ENCODE data around the gene ZNF764.

ZNF764 gene

GRCh38 chr16:30534368-30535105, 23.6 kb downstream of the ZNF764 start, which contains the start of gene ZNF747:
Gene ZNF747 (minus strand): TSS chr16:30534858. CDS start chr16:30534679, 179 bp downstream.
- Histone ChIP-seq H2BK120ac (ENCODE audit: insufficient read depth, low read length, poor library complexity) (peak within 1 kb of the TSS; percentile 70), H3K4me3 (ENCODE audit: low read depth, low read length) (peak within 1 kb of the TSS; percentile 71), H3K79me2 (ENCODE audit: control insufficient read depth, insufficient read depth, low read length, poor library complexity) (peaks cover 9% of the 10 kb centered on the region), H3K27me3 (ENCODE audit: insufficient read depth, low read length) (no peaks in the 10 kb centered on the region), H2AK5ac (ENCODE audit: low read length) (peak within 1 kb of the TSS; percentile 80), H4K8ac (ENCODE audit: low read depth, low read length) (peak within 1 kb of the TSS; percentile 97), H3K23ac (ENCODE audit: low read length) (no peak within 1 kb of the TSS), H2AFZ (ENCODE audit: insufficient read depth, low read length, poor library complexity) (peak within 1 kb of the TSS; percentile 51), H4K12ac (ENCODE audit: low read depth, low read length) (peak within 1 kb of the TSS; percentile 97), H3K18ac (ENCODE audit: low read length) (peak within 1 kb of the TSS; percentile 88), H3K14ac (ENCODE audit: low read length) (peak within 1 kb of the TSS; percentile 96), H3K4me2 (ENCODE audit: low read length) (peak within 1 kb of the TSS; percentile 70), H4K91ac (ENCODE audit: low read depth, low read length) (peak within 1 kb of the TSS; percentile 94), H3K9me3 (ENCODE audit: insufficient read depth, low read depth, low read length) (no peaks in the 10 kb centered on the region), H3K79me1 (ENCODE audit: low read length) (peaks cover 18% of the 10 kb centered on the region), H3K9ac (ENCODE audit: low read length) (peak within 1 kb of the TSS; percentile 87), H2BK5ac (ENCODE audit: low read depth, low read length, poor library complexity) (peak within 1 kb of the TSS; percentile 81), H2BK12ac (ENCODE audit: low read length) (peak within 1 kb of the TSS; percentile 42), H3K4ac (ENCODE audit: low read depth, low read length) (peak within 1 kb of the TSS; percentile 85), H3K4me1 (ENCODE audit: control insufficient read depth in 1 of 2, insufficient read depth in 2 of 2, low read length in 2 of 2) (peaks cover 6 to 18% of the 10 kb centered on the region in 2 experiments), H3K36me3 (ENCODE audit: control insufficient read depth in 1 of 2, insufficient read depth in 2 of 2, low read length in 2 of 2) (peaks cover 11 to 13% of the 10 kb centered on the region in 2 experiments), H3K27ac (ENCODE audit: low read depth, low read length) (peak within 1 kb of the TSS; percentile 45)
- DNase-seq, result peak; percentile 86 to 93
- WGBS (ENCODE audit: extremely low coverage, insufficient coverage, insufficient read length), result no CpG with 5 or more reads among the region's 70 CpGs

GRCh38 chr16:30533748-30534367, 24.3 kb downstream of the ZNF764 start:
- H2AK5ac ChIP-seq (ENCODE audit: low read length), result no peak overlapping the region
- peak overlapping the region; percentile 97 for H4K12ac ChIP-seq (ENCODE audit: low read depth, low read length)
- H3K14ac ChIP-seq (ENCODE audit: low read length), result peak overlapping the region; percentile 96
- no peak for DNase-seq
- H4K91ac ChIP-seq (ENCODE audit: low read depth, low read length), result peak overlapping the region; percentile 94
- peak overlapping the region; percentile 88 for H3K18ac ChIP-seq (ENCODE audit: low read length)
- peaks cover 11 to 13% of the 10 kb centered on the region in 2 experiments for H3K36me3 ChIP-seq (ENCODE audit: control insufficient read depth in 1 of 2, insufficient read depth in 2 of 2, low read length in 2 of 2)
- H3K79me1 ChIP-seq (ENCODE audit: low read length), result peaks cover 18% of the 10 kb centered on the region
- no peaks in the 10 kb centered on the region for H3K9me3 ChIP-seq (ENCODE audit: insufficient read depth, low read depth, low read length)
- H3K4me3 ChIP-seq (ENCODE audit: low read depth, low read length), result peak overlapping the region; percentile 71
- no peaks in the 10 kb centered on the region for H3K27me3 ChIP-seq (ENCODE audit: insufficient read depth, low read length)
- no peak overlapping the region for H3K23ac ChIP-seq (ENCODE audit: low read length)
- H3K4me1 ChIP-seq (ENCODE audit: control insufficient read depth in 1 of 2, insufficient read depth in 2 of 2, low read length in 2 of 2), result peaks cover 6 to 19% of the 10 kb centered on the region in 2 experiments
- peak overlapping the region; percentile 97 for H4K8ac ChIP-seq (ENCODE audit: low read depth, low read length)
- peak overlapping the region; percentile 85 for H3K4ac ChIP-seq (ENCODE audit: low read depth, low read length)
- peak overlapping the region; percentile 42 for H2BK12ac ChIP-seq (ENCODE audit: low read length)
- H3K9ac ChIP-seq (ENCODE audit: low read length), result peak overlapping the region; percentile 87
- H2BK5ac ChIP-seq (ENCODE audit: low read depth, low read length, poor library complexity), result peak overlapping the region; percentile 81
- H3K27ac ChIP-seq (ENCODE audit: low read depth, low read length), result no peak overlapping the region
- peaks cover 9% of the 10 kb centered on the region for H3K79me2 ChIP-seq (ENCODE audit: control insufficient read depth, insufficient read depth, low read length, poor library complexity)
- H3K4me2 ChIP-seq (ENCODE audit: low read length), result peak overlapping the region; percentile 70
- peak overlapping the region; percentile 67 for H2BK120ac ChIP-seq (ENCODE audit: insufficient read depth, low read length, poor library complexity)
- H2AFZ ChIP-seq (ENCODE audit: insufficient read depth, low read length, poor library complexity), result peak overlapping the region; percentile 51
- no CpG with 5 or more reads among the region's 29 CpGs for WGBS (ENCODE audit: extremely low coverage, insufficient coverage, insufficient read length)

GRCh38 chr16:30533146-30533522, 25.0 kb downstream of the ZNF764 start:
- no peak overlapping the region for H2AK5ac ChIP-seq (ENCODE audit: low read length)
- no peak overlapping the region for H3K27ac ChIP-seq (ENCODE audit: low read depth, low read length)
- no peak overlapping the region for H2AFZ ChIP-seq (ENCODE audit: insufficient read depth, low read length, poor library complexity)
- no peak overlapping the region for H3K4me2 ChIP-seq (ENCODE audit: low read length)
- DNase-seq, result peak; percentile 53 to 66
- H3K23ac ChIP-seq (ENCODE audit: low read length), result no peak overlapping the region
- peaks cover 9% of the 10 kb centered on the region for H3K79me2 ChIP-seq (ENCODE audit: control insufficient read depth, insufficient read depth, low read length, poor library complexity)
- peaks cover 18% of the 10 kb centered on the region for H3K79me1 ChIP-seq (ENCODE audit: low read length)
- peaks cover 9 to 24% of the 10 kb centered on the region in 2 experiments for H3K4me1 ChIP-seq (ENCODE audit: control insufficient read depth in 1 of 2, insufficient read depth in 2 of 2, low read length in 2 of 2)
- no peak overlapping the region for H4K8ac ChIP-seq (ENCODE audit: low read depth, low read length)
- no peak overlapping the region for H3K4me3 ChIP-seq (ENCODE audit: low read depth, low read length)
- H4K12ac ChIP-seq (ENCODE audit: low read depth, low read length), result no peak overlapping the region
- no peak overlapping the region for H3K9ac ChIP-seq (ENCODE audit: low read length)
- WGBS (ENCODE audit: extremely low coverage, insufficient coverage, insufficient read length), result no CpG with 5 or more reads among the region's 11 CpGs
- H3K27me3 ChIP-seq (ENCODE audit: insufficient read depth, low read length), result no peaks in the 10 kb centered on the region
- no peak overlapping the region for H3K4ac ChIP-seq (ENCODE audit: low read depth, low read length)
- no peak overlapping the region for H3K14ac ChIP-seq (ENCODE audit: low read length)
- no peak overlapping the region for H4K91ac ChIP-seq (ENCODE audit: low read depth, low read length)
- H2BK120ac ChIP-seq (ENCODE audit: insufficient read depth, low read length, poor library complexity), result no peak overlapping the region
- no peak overlapping the region for H3K18ac ChIP-seq (ENCODE audit: low read length)
- H3K36me3 ChIP-seq (ENCODE audit: control insufficient read depth in 1 of 2, insufficient read depth in 2 of 2, low read length in 2 of 2), result peaks cover 11 to 13% of the 10 kb centered on the region in 2 experiments
- H3K9me3 ChIP-seq (ENCODE audit: insufficient read depth, low read depth, low read length), result no peaks in the 10 kb centered on the region
- no peak overlapping the region for H2BK5ac ChIP-seq (ENCODE audit: low read depth, low read length, poor library complexity)
- H2BK12ac ChIP-seq (ENCODE audit: low read length), result no peak overlapping the region

- no peak overlapping the region for H2AFZ ChIP-seq (ENCODE audit: insufficient read depth, low read length, poor library complexity)
These were observed 25.7 kb downstream of the ZNF764 start for GRCh38 chr16:30532285-30533145.

More at GRCh38 chr16:30532285-30533145, 25.7 kb downstream of the ZNF764 start:
- Histone ChIP-seq H3K4me2 (ENCODE audit: low read length) (no peak overlapping the region), H3K27me3 (ENCODE audit: insufficient read depth, low read length) (no peaks in the 10 kb centered on the region), H3K4me1 (ENCODE audit: control insufficient read depth in 1 of 2, insufficient read depth in 2 of 2, low read length in 2 of 2) (peaks cover 9 to 28% of the 10 kb centered on the region in 2 experiments), H2BK12ac (ENCODE audit: low read length) (no peak overlapping the region), H4K91ac (ENCODE audit: low read depth, low read length) (no peak overlapping the region), H3K27ac (ENCODE audit: low read depth, low read length) (no peak overlapping the region), H3K36me3 (ENCODE audit: control insufficient read depth in 1 of 2, insufficient read depth in 2 of 2, low read length in 2 of 2) (peaks cover 11 to 13% of the 10 kb centered on the region in 2 experiments), H3K23ac (ENCODE audit: low read length) (no peak overlapping the region), H3K4ac (ENCODE audit: low read depth, low read length) (no peak overlapping the region), H3K9me3 (ENCODE audit: insufficient read depth, low read depth, low read length) (no peaks in the 10 kb centered on the region), H3K9ac (ENCODE audit: low read length) (no peak overlapping the region), H3K14ac (ENCODE audit: low read length) (no peak overlapping the region), H2BK5ac (ENCODE audit: low read depth, low read length, poor library complexity) (no peak overlapping the region), H2BK120ac (ENCODE audit: insufficient read depth, low read length, poor library complexity) (no peak overlapping the region), H3K4me3 (ENCODE audit: low read depth, low read length) (no peak overlapping the region), H4K12ac (ENCODE audit: low read depth, low read length) (no peak overlapping the region), H4K8ac (ENCODE audit: low read depth, low read length) (no peak overlapping the region), H3K79me2 (ENCODE audit: control insufficient read depth, insufficient read depth, low read length, poor library complexity) (peaks cover 9% of the 10 kb centered on the region), H3K18ac (ENCODE audit: low read length) (peak overlapping the region; percentile 42), H2AK5ac (ENCODE audit: low read length) (no peak overlapping the region), H3K79me1 (ENCODE audit: low read length) (peaks cover 20% of the 10 kb centered on the region)
- no peak for DNase-seq
- no CpG with 5 or more reads among the region's 57 CpGs for WGBS (ENCODE audit: extremely low coverage, insufficient coverage, insufficient read length)

Measured in trophoblast cell (in vitro differentiated cells and primary cell).